ENCODE results near the gene BTBD1.

DNA sequence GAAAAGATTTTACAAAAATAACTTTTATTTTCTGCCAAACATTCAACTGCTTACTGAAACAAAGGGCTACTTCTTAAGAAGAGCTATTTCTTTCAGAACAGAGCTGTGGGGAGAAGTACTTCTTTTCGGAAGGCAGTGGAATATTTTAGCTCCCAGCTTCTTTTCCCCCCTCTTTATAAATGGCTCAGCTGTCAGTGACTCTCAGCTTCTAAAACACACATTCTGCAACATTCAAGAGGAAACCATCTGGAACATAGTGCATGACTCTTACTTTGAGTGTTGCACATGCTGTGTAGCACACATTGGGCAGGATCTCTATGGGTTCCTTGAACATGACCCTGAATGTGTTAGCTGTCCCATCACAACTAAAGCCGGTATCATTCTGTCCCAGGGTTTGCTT lies 48.6 kb downstream of the BTBD1 start:
- no peak for TF ChIP-seq MYC (IDR thresholded peaks at IDR 0.05; ENCODE audit: low read depth, low read length)
- TF ChIP-seq, protein P1, sequence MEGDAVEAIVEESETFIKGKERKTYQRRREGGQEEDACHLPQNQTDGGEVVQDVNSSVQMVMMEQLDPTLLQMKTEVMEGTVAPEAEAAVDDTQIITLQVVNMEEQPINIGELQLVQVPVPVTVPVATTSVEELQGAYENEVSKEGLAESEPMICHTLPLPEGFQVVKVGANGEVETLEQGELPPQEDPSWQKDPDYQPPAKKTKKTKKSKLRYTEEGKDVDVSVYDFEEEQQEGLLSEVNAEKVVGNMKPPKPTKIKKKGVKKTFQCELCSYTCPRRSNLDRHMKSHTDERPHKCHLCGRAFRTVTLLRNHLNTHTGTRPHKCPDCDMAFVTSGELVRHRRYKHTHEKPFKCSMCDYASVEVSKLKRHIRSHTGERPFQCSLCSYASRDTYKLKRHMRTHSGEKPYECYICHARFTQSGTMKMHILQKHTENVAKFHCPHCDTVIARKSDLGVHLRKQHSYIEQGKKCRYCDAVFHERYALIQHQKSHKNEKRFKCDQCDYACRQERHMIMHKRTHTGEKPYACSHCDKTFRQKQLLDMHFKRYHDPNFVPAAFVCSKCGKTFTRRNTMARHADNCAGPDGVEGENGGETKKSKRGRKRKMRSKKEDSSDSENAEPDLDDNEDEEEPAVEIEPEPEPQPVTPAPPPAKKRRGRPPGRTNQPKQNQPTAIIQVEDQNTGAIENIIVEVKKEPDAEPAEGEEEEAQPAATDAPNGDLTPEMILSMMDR (IDR thresholded peaks at IDR 0.05; ENCODE audit: extremely low read depth in 1 of 2, insufficient read depth in 1 of 2, low read depth in 1 of 2, low read length in 2 of 2): no peak
